ENCODE results near the gene CTIF.

DNA sequence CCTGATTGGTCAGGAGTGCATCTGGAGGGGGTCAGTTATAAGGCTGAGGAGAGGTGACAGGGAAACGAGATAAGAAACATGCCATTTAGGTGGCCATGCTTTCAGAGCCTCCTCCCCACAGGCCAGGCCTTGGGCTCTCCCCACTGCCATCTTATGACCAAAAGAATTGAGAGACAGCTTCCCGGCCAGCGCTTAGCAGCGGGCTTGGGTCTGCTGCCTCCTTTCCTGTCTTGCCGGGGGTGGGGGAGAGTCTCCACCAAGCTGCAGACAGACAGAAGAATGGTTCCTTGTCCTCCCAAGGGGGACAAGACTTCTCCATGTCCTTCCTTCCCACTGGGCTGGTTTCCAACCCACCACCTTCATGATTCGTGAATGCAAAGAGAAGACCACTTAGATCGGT is 240.6 kb downstream of the CTIF start:
- no peak for TF ChIP-seq POLR2A (IDR thresholded peaks at IDR 0.05; ENCODE audit: low read depth, low read length)
- no peak for TF ChIP-seq POLR2AphosphoS5 (IDR thresholded peaks at IDR 0.05; ENCODE audit: low read depth, low read length)
